T-helper 17 cell (primary cell): ENCODE measurements around the gene GABBR2. TPM values are rescaled to one million over a fixed set of nuclear protein-coding genes. Genes with fewer than 3 reads are reported as not detected.
"Not testable (repeated sequence)": the region's sequence is repeated elsewhere in the genome, so short reads cannot be mapped to it uniquely, and the experiment has no call there.

Experiments used
- ATAC-seq: fragments of 150-1000 bp; cut with Tn5 transposase; 2 replicates; pipeline ENCODE4 v1.10.0; 2021; ENCODE audit warnings: mild to moderate bottlenecking, moderate library complexity
- DNase-seq, 3 donors: peaks; one replicate each; pipeline versions ENCODE4 v3.0.0 to v3.0.0-alpha.2; 2020 to 2021
- H3K9me3 ChIP-seq: one replicate; pipeline ENCODE4 v1.7.0; 2013; ENCODE audit warnings: low read length, mild to moderate bottlenecking; ENCODE audit not compliant: control insufficient read depth, poor library complexity, severe bottlenecking
- H3K27ac Mint-ChIP-seq: one replicate; pipeline ENCODE4 v1.8.0; 2022; ENCODE audit warnings: mild to moderate bottlenecking, moderate library complexity, mixed read lengths
- H3K27me3 Mint-ChIP-seq: one replicate; pipeline ENCODE4 v1.8.0; 2022; ENCODE audit warnings: mixed read lengths
- H3K36me3 Mint-ChIP-seq: one replicate; pipeline ENCODE4 v1.8.0; 2022; ENCODE audit warnings: low read depth, mixed read lengths
- H3K4me1 Mint-ChIP-seq: one replicate; pipeline ENCODE4 v1.8.0; 2022; ENCODE audit warnings: mild to moderate bottlenecking, mixed read lengths
- H3K4me3 Mint-ChIP-seq: one replicate; pipeline ENCODE4 v1.8.0; 2022; ENCODE audit warnings: mild to moderate bottlenecking, moderate library complexity, mixed read lengths
- total RNA-seq, 4 donors: library from RNA in 2 of 4; stranded (reverse) in 2 of 4; gene quantifications; one replicate each; pipeline ENCODE4 v1.2.3 and lab custom pipeline; 2022 to 2026

Gene GABBR2
- total RNA-seq, 2 donors from 2014 or later, result not detected

- H3K4me1 Mint-ChIP-seq, result no peaks in the 10 kb centered on the region
- no peak for DNase-seq
- ATAC-seq, result no peak
- H3K9me3 ChIP-seq, result no peaks in the 10 kb centered on the region
- no peak overlapping the region for H3K27ac Mint-ChIP-seq
- no peak overlapping the region for H3K4me3 Mint-ChIP-seq
- peaks cover 56% of the 10 kb centered on the region for H3K27me3 Mint-ChIP-seq
- H3K36me3 Mint-ChIP-seq, result peaks cover 2% of the 10 kb centered on the region
Measured at GRCh38 chr9:98519641-98520040, 189.1 kb downstream of the GABBR2 start.

DNA sequence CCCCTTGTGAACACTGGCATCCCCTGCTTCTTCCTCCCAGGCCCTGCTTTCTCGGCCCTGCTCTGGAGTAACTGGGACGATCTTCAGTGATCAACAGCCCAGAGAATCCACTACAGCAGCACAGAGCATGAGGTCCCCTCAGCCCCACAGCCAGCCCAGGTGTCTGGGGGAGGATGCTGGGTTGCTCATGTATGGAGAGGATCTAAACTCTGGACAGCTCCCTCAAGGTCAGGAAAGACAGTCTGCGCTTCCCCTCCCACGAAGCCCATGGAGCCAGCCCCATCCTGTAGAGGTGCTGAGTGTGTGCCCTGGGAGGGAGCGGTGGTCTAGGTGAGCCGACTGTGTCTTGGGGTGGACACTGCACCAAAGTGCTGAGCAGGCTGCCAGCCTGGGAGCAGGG, 190.2 kb downstream of the GABBR2 start:
- Mint-ChIP-seq H3K27me3 (peaks cover 50% of the 10 kb centered on the region), H3K27ac (no peak overlapping the region), H3K36me3 (peaks cover 2% of the 10 kb centered on the region), H3K4me1 (no peaks in the 10 kb centered on the region), H3K4me3 (no peak overlapping the region)
- ATAC-seq (no peak), DNase-seq (no peak)
- H3K9me3 ChIP-seq, result no peaks in the 10 kb centered on the region

DNA sequence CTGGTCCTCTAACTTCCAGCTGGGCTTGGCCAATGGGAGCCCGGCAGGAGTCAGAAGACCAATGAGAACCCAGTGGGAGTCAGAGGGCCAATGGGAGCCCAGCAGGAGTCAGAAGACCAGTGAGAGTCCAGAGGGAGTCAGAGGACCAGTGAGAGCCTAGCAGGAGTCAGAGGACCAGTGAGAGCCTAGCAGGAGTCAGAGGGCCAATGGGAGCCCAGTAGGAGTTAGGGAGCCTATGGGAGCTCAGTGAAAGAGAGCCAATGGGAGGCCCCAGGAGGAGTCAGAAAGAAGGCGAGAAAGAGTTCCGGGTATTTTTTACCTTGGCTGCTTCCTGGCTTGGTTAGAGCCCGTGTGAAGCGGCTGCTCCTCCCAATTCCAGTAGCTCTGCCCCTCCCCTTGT, 191.0 kb downstream of the GABBR2 start:
- DNase-seq (no peak), ATAC-seq (no peak)
- no peak overlapping the region for H3K27ac Mint-ChIP-seq
- no peaks in the 10 kb centered on the region for H3K9me3 ChIP-seq
- H3K4me1 Mint-ChIP-seq, result no peaks in the 10 kb centered on the region
- H3K36me3 Mint-ChIP-seq, result peaks cover 2% of the 10 kb centered on the region
- peaks cover 45% of the 10 kb centered on the region for H3K27me3 Mint-ChIP-seq
- H3K4me3 Mint-ChIP-seq, result no peak overlapping the region

DNA sequence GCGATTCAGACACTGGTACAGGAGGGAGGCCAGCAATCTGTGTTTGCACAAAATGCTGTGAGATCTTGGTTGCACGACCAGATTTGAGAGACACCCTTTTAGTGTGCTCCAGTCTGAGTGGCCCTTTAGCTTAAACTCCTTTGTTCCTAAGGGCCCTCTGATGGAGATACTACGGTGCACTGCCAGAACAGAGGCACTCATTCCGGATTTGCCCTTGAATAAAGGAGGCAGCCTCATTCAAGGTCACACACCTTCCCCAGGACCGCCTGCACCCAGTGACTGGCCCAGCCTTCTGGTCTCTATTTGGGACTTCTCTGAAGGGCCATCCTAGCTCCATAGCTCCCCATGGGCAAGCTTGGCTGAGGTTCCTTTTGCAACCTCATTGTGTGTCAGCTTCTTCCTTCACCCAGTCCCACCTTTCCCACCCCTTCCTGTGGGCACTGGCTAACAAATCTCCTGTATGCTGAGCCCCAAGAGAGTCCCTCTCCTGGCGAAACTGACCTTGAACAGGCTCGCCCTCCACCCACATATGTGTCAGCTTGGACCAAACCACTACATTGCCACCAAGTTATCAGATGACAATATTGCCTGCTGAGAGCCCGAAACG, 191.7 kb downstream of the GABBR2 start:
- ATAC-seq, result no peak
- Mint-ChIP-seq H3K27me3 (peaks cover 41% of the 10 kb centered on the region), H3K36me3 (peaks cover 2% of the 10 kb centered on the region), H3K4me1 (no peaks in the 10 kb centered on the region), H3K27ac (no peak overlapping the region), H3K4me3 (no peak overlapping the region)
- DNase-seq, result no peak
- no peaks in the 10 kb centered on the region for H3K9me3 ChIP-seq

DNA sequence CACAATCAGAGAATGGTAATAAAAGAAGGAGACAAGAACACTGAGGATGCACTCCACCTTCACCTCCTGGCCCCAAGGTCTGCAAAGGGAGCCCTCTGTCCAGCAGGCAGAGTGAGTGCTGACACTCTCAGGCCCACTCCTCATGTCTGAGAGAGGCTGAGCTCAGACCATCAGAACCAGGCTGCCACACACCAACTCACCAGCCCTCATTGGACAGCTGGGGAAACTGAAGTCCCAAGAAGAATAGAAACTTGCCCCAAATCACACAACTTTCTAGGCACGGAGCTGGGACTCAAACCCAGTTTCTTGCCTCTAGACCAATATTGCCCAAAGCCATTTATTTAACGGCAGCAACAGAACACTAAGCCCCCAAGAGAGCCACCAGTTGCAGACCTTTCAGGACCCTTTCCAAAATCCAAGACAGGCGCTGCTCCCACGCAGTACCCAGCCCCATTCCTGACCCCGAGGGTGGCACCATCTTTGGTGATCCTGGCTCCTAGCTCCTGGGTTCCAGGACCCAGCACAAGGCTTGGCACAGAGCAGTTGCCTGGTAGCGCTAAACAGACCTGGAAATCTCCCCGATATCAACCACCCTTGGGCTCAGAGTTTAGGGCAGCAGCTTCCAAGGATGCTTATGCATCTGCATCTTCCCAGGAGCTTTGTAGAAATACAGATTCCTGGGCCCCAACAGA, 192.4 kb downstream of the GABBR2 start:
- H3K27me3 Mint-ChIP-seq, result peaks cover 37% of the 10 kb centered on the region
- H3K9me3 ChIP-seq, result no peaks in the 10 kb centered on the region
- peaks cover 2% of the 10 kb centered on the region for H3K36me3 Mint-ChIP-seq
- H3K27ac Mint-ChIP-seq, result no peak overlapping the region
- DNase-seq (no peak), ATAC-seq (no peak)
- H3K4me1 Mint-ChIP-seq, result no peaks in the 10 kb centered on the region
- no peak overlapping the region for H3K4me3 Mint-ChIP-seq

DNA sequence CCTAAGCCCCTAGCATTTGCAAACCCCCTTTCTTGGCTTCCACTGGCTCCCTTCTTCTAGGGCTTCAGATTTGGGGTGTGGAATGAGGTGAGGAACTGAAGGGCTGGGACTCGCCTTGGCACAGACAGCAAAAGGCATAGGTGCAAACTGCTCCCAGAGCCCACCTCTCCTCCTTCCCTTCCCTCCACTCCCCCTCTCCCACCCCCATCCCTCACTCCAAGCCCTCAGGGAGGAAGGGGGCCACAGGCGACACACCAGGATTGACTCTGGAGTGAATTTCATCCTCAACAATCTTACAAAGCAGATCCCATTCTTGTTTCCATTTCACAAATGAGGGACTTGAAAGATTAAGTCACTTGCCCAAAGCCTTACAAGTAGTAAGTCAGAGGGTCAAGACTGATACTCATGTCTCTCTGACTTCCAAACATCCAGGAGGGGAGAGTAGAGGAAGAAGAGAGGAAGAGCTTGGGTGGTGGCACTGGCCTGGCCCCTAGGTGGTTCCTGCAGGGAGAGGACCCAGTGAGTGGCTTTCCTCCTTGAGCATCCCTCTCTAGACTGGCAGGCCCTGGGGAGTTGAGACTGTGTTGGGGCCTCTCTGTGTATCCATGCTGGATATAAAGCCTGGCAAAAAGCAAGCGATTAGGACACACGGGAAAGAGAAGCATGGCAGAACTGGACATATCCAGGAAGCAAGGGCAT, 193.1 kb downstream of the GABBR2 start:
- H3K27ac Mint-ChIP-seq, result no peak overlapping the region
- no peak for DNase-seq
- H3K36me3 Mint-ChIP-seq, result peaks cover 1% of the 10 kb centered on the region
- H3K9me3 ChIP-seq, result no peaks in the 10 kb centered on the region
- no peak for ATAC-seq
- H3K4me3 Mint-ChIP-seq, result no peak overlapping the region
- no peaks in the 10 kb centered on the region for H3K4me1 Mint-ChIP-seq
- H3K27me3 Mint-ChIP-seq, result peaks cover 30% of the 10 kb centered on the region

DNA sequence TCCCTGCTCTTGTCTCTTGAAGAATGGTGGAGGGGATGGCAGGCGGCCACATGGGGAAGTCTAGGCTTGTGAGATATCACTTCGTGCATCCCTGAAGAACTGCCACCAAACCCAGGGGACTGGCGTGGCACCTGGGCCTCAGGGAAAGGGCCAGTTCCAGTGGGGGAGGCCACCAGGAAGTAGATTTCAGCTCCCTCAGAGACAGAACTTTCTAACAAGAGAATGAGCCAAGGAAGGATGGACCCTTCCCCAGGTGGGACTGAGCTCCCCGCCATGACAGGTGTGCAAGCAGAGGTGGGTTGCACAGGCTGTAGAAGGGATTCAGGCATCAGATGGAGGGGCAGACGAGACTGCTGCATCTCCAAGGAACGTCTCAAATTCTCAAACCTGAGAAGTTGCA, 193.9 kb downstream of the GABBR2 start:
- ATAC-seq (no peak), DNase-seq (no peak)
- Mint-ChIP-seq H3K27me3 (peaks cover 22% of the 10 kb centered on the region), H3K4me1 (no peaks in the 10 kb centered on the region), H3K4me3 (no peak overlapping the region), H3K36me3 (peaks cover 2% of the 10 kb centered on the region), H3K27ac (no peak overlapping the region)
- H3K9me3 ChIP-seq, result no peaks in the 10 kb centered on the region

DNA sequence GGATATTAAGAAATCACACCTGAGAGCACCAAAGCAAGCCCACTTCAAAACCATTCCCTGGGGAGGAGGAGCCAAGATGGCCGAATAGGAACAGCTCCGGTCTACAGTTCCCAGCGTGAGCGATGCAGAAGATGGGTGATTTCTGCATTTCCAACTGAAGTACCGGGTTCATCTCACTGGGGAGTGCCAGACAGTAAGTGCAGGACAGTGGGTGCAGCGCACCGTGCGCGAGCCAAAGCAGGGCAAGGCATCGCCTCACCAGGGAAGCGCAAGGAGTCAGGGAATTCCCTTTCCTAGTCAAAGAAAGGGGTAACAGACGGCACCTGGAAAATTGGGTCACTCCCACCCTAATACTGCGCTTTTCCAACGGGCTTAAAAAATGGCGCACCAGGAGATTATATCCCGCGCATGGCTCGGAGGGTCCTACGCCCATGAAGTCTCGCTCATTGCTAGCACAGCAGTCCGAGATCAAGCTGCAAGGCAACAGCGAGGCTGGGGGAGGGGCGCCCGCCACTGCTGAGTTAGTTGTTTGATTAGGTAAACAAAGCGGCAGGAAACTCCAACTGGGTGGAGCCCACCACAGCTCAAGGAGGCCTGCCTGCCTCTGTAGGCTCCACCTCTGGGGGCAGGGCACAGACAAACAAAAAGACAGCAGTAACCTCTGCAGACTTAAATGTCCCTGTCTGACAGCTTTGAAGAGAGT, 200.4 kb downstream of the GABBR2 start:
- not testable (repeated sequence) for H3K36me3 Mint-ChIP-seq, H3K4me3 Mint-ChIP-seq, ATAC-seq, H3K4me1 Mint-ChIP-seq, H3K9me3 ChIP-seq, DNase-seq, H3K27ac Mint-ChIP-seq
- H3K27me3 Mint-ChIP-seq, result peaks cover 37% of the 10 kb centered on the region

GRCh38 chr9:98506422-98507054, 202.2 kb downstream of the GABBR2 start:
- H3K36me3 Mint-ChIP-seq, result peaks cover 2% of the 10 kb centered on the region
- ATAC-seq, result no peak

GRCh38 chr9:98504298-98505282, 204.1 kb downstream of the GABBR2 start:
- no peak for ATAC-seq
- Mint-ChIP-seq H3K4me1 (peaks cover 9% of the 10 kb centered on the region), H3K27ac (no peak overlapping the region), H3K36me3 (no peaks in the 10 kb centered on the region), H3K27me3 (peaks cover 58% of the 10 kb centered on the region), H3K4me3 (no peak overlapping the region)
- no peak for DNase-seq
- H3K9me3 ChIP-seq, result no peaks in the 10 kb centered on the region

More at GRCh38 chr9:98506422-98507054, 202.2 kb downstream of the GABBR2 start:
- Mint-ChIP-seq H3K4me1 (peaks cover 9% of the 10 kb centered on the region), H3K27ac (no peak overlapping the region), H3K27me3 (peaks cover 54% of the 10 kb centered on the region), H3K4me3 (no peak overlapping the region)
- no peaks in the 10 kb centered on the region for H3K9me3 ChIP-seq
- DNase-seq, result no peak

GRCh38 chr9:98503867-98504266, 204.9 kb downstream of the GABBR2 start:
- H3K4me3 Mint-ChIP-seq, result no peak overlapping the region
- no peak for DNase-seq
- no peaks in the 10 kb centered on the region for H3K9me3 ChIP-seq
- H3K27ac Mint-ChIP-seq, result no peak overlapping the region
- peaks cover 9% of the 10 kb centered on the region for H3K4me1 Mint-ChIP-seq
- ATAC-seq, result no peak
- no peaks in the 10 kb centered on the region for H3K36me3 Mint-ChIP-seq
- peaks cover 65% of the 10 kb centered on the region for H3K27me3 Mint-ChIP-seq

GRCh38 chr9:98502976-98503325, 205.8 kb downstream of the GABBR2 start:
- DNase-seq, result no peak
- Mint-ChIP-seq H3K36me3 (no peaks in the 10 kb centered on the region), H3K4me3 (no peak overlapping the region), H3K4me1 (peaks cover 9% of the 10 kb centered on the region), H3K27me3 (peaks cover 70% of the 10 kb centered on the region), H3K27ac (no peak overlapping the region)
- ATAC-seq, result no peak
- no peaks in the 10 kb centered on the region for H3K9me3 ChIP-seq
